CD4-positive, CD25-positive, alpha-beta regulatory T cell (primary cell): Measurements from ENCODE around the gene CSTF1. TPM values are rescaled to one million over a fixed set of nuclear protein-coding genes. Genes with fewer than 3 reads are reported as not detected.

Experiments
- ATAC-seq, 2 donors: fragments of 150-1000 bp; cut with Tn5 transposase; one replicate each; pipeline ENCODE4 v1.10.0; 2021; ENCODE audit warnings: low read depth in 2 of 2, moderate number of reproducible peaks in 2 of 2, moderate library complexity in 1 of 2
- DNase-seq, 3 donors: peaks; one replicate each; pipeline versions ENCODE4 v3.0.0 to v3.0.0-alpha.2; 2012 to 2022; ENCODE audit warnings: mixed read lengths in 1 of 3
- H3K27ac ChIP-seq: one replicate; pipeline ENCODE4 v1.7.0; 2013; ENCODE audit warnings: mild to moderate bottlenecking, low read length; ENCODE audit not compliant: insufficient read depth, poor library complexity, severe bottlenecking
- H3K27me3 ChIP-seq: one replicate; pipeline ENCODE4 v1.7.0; 2013; ENCODE audit warnings: low read length; ENCODE audit not compliant: control insufficient read depth, insufficient read depth
- H3K36me3 ChIP-seq: one replicate; pipeline ENCODE4 v1.7.0; 2013; ENCODE audit warnings: mild to moderate bottlenecking, low read length, moderate library complexity; ENCODE audit not compliant: control insufficient read depth, insufficient read depth
- H3K4me1 ChIP-seq: 2 replicates; pipeline ENCODE4 v1.7.0; 2013; ENCODE audit warnings: mild to moderate bottlenecking, low read length; ENCODE audit not compliant: insufficient read depth, control insufficient read depth, poor library complexity, severe bottlenecking
- H3K4me3 ChIP-seq: one replicate; pipeline ENCODE4 v1.7.0; 2013; ENCODE audit warnings: low read depth, mild to moderate bottlenecking, low read length, moderate library complexity
- H3K9me3 ChIP-seq, 2 experiments: 1 replicate in 1 of 2; 2 replicates in 1 of 2; pipeline ENCODE4 v1.7.0; 2013; ENCODE audit warnings: low read length in 2 of 2, mild to moderate bottlenecking in 1 of 2, moderate library complexity in 1 of 2; ENCODE audit not compliant: control insufficient read depth in 2 of 2
- H3K27ac Mint-ChIP-seq, 3 donors: one replicate each; pipeline ENCODE4 v1.8.0; 2020 to 2022; ENCODE audit warnings: mild to moderate bottlenecking in 3 of 3, mixed read lengths in 3 of 3, moderate library complexity in 2 of 3
- H3K27me3 Mint-ChIP-seq: one replicate; pipeline ENCODE4 v1.8.0; 2022; ENCODE audit warnings: mild to moderate bottlenecking, mixed read lengths
- H3K36me3 Mint-ChIP-seq: one replicate; pipeline ENCODE4 v1.8.0; 2020; ENCODE audit warnings: mixed read lengths
- H3K4me1 Mint-ChIP-seq, 4 donors: one replicate each; pipeline ENCODE4 v1.8.0; 2020 to 2022; ENCODE audit warnings: mixed read lengths in 4 of 4, mild to moderate bottlenecking in 1 of 4
- H3K4me3 Mint-ChIP-seq, 4 donors: one replicate each; pipeline ENCODE4 v1.8.0; 2020 to 2022; ENCODE audit warnings: mild to moderate bottlenecking in 4 of 4, mixed read lengths in 4 of 4, moderate library complexity in 3 of 4
- H3K9me3 Mint-ChIP-seq, 7 donors: one replicate each; pipeline ENCODE4 v1.8.0; 2020 to 2022; ENCODE audit warnings: mixed read lengths in 7 of 7, mild to moderate bottlenecking in 3 of 7, moderate library complexity in 2 of 7
- polyA plus RNA-seq, 4 donors: library from polyadenylated mRNA; unstranded; fragments of 300-500 nt; fragmentation: Illumina TruSeq; gene quantifications; one replicate each; pipeline ENCODE4 v1.2.3, GENCODE V29; 2021
- total RNA-seq: library from RNA; stranded (reverse); gene quantifications from one replicate; pipeline ENCODE4 v1.2.3, GENCODE V29; 2022

Gene CSTF1
- total and polyA plus RNA-seq, 5 donors from 2014 or later, result 24.5 to 61.7 (median 56.3) TPM

DNA sequence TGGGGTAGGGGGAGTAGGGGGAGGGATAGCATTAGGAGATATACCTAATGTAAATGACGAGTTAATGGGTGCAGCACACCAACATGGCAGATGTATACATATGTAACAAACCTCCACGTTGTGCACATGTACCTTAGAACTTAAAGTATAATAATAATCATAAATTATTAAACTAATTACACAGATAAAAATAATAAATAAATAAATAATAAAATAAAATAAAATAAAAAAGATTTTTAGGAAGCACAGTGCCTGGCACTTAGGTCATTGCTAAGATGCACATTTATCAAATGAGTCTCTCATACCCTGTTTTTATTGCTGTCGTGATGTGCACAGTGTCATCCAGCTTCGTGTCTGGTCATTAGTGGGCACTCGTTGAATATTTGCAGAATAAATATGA lies 57.0 kb downstream of the CSTF1 start:
- H3K27me3 Mint-ChIP-seq, result peaks cover 6% of the 10 kb centered on the region
- peaks cover 12% of the 10 kb centered on the region for H3K36me3 Mint-ChIP-seq
- no peak overlapping the region for H3K27ac ChIP-seq
- peaks cover 9% of the 10 kb centered on the region for H3K36me3 ChIP-seq
- no peak overlapping the region for H3K27ac Mint-ChIP-seq
- H3K4me1 Mint-ChIP-seq, result peaks cover 0 to 3% (median 0%) of the 10 kb centered on the region in 4 donors
- H3K9me3 Mint-ChIP-seq, result peaks cover 0 to 2% (median 0%) of the 10 kb centered on the region in 7 donors
- no peaks in the 10 kb centered on the region for H3K9me3 ChIP-seq
- DNase-seq (no peak), ATAC-seq (no peak)
- no peak overlapping the region for H3K4me3 Mint-ChIP-seq
- no peaks in the 10 kb centered on the region for H3K4me1 ChIP-seq
- H3K27me3 ChIP-seq, result no peaks in the 10 kb centered on the region
- H3K4me3 ChIP-seq, result no peak overlapping the region

DNA sequence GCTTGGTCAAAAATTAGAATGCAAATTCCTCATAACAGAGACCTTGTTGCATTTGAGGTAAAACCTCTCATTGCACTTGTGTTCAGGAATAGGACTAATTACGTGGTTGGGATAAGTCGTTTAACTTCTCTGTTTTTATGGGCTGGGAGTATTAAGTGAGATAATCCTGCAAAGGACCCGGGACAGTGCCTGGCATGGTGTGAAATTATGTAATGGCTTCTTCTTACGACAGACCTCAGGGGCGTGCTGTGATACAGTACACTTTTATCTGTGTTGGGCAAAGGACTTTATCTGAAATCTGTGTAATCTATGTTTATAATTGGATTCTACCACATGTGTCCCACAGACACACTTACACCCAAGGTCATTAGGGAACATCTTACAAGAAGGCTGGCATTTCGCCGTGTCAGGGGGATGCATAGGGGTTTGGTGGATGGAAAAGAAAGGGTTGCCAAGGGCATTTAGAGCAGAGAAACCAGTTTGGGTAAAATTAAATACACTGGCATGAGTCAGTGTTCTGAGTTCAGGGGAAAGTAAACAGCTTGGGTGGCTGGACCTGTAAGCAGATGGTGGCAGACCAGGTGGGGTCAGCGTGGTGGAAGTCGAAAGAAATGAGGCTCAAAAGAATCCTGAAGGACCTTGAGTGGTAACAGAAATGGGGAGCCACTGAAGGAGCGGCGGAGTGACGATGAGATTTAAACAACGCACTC lies 58.8 kb downstream of the CSTF1 start:
- Histone ChIP-seq H3K9me3 (no peaks in the 10 kb centered on the region), H3K27ac (no peak overlapping the region), H3K4me3 (no peak overlapping the region), H3K4me1 (peaks cover 4% of the 10 kb centered on the region), H3K27me3 (no peaks in the 10 kb centered on the region), H3K36me3 (peaks cover 9% of the 10 kb centered on the region)
- DNase-seq (no peak), ATAC-seq (no peak)
- Mint-ChIP-seq H3K36me3 (peaks cover 8% of the 10 kb centered on the region), H3K9me3 (no peaks in the 10 kb centered on the region), H3K4me1 (peaks cover 0 to 11% (median 2%) of the 10 kb centered on the region in 4 donors), H3K27me3 (peaks cover 6% of the 10 kb centered on the region), H3K27ac (peak overlapping the region in 1 of 3 donors; percentile 6), H3K4me3 (no peak overlapping the region)

DNA sequence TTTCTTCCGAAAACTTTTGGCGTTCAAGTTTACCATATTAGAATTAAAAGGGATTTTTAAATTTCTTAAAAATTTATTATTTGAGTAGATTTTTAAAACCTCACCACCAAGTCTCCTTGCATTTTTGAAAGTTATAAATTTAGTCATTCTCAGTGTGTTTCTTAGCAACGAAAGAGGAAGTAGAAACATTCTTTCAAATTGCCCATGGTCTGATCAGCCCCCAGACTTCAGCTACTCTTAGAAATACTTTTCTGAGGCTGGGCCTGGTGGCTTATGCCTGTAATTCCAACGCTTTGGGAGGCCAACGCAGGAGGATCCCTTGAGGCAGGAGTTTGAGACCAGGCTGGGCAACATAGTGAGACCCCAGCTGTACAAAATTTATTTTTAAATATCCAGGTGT lies 60.9 kb downstream of the CSTF1 start:
- H3K9me3 Mint-ChIP-seq, result no peaks in the 10 kb centered on the region
- Histone ChIP-seq H3K36me3 (peaks cover 9% of the 10 kb centered on the region), H3K27ac (no peak overlapping the region), H3K9me3 (no peaks in the 10 kb centered on the region), H3K27me3 (no peaks in the 10 kb centered on the region), H3K4me3 (no peak overlapping the region), H3K4me1 (peaks cover 4% of the 10 kb centered on the region)
- H3K27me3 Mint-ChIP-seq, result peaks cover 6% of the 10 kb centered on the region
- peak overlapping the region in 1 of 4 donors; percentile 27 for H3K4me3 Mint-ChIP-seq
- ATAC-seq (no peak), DNase-seq (no peak)
- peaks cover 8% of the 10 kb centered on the region for H3K36me3 Mint-ChIP-seq
- H3K27ac Mint-ChIP-seq, result peak overlapping the region in 1 of 3 donors; percentile 5
- peaks cover 0 to 15% (median 4%) of the 10 kb centered on the region in 4 donors for H3K4me1 Mint-ChIP-seq

DNA sequence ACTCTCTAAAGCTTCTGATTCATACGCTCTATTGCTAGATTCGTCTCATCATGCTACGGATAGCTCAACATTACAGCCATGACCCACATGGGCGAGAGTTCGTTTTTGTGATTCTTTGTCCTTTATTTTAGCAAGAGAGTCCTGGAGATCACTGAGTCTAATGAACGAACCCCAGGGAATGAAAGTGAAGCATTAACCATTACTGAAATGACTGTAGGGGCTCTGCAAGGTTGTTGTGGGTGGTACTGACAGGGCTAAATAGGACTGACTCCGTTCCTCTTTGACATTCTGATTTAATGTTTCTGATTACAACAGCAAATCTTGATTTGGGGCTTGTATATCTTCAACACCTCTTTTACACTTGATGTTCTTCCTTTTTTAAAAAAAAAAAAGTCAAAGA lies 62.3 kb downstream of the CSTF1 start:
- H3K4me3 Mint-ChIP-seq, result no peak overlapping the region
- H3K27ac Mint-ChIP-seq, result peak overlapping the region in 2 of 3 donors; percentile 69 to 81
- H3K4me1 ChIP-seq, result peaks cover 4% of the 10 kb centered on the region
- H3K9me3 ChIP-seq, result no peaks in the 10 kb centered on the region
- H3K27me3 Mint-ChIP-seq, result peaks cover 6% of the 10 kb centered on the region
- DNase-seq (no peak), ATAC-seq (peak in 1 of 2 donors; percentile 28)
- H3K9me3 Mint-ChIP-seq, result no peaks in the 10 kb centered on the region
- no peak overlapping the region for H3K27ac ChIP-seq
- H3K4me3 ChIP-seq, result no peak overlapping the region
- H3K27me3 ChIP-seq, result no peaks in the 10 kb centered on the region
- peaks cover 15% of the 10 kb centered on the region for H3K36me3 ChIP-seq
- H3K36me3 Mint-ChIP-seq, result peaks cover 8% of the 10 kb centered on the region
- peaks cover 0 to 21% (median 6%) of the 10 kb centered on the region in 4 donors for H3K4me1 Mint-ChIP-seq

Other genes with a start within 250 kb of the CSTF1 start
- gene MC3R, start 143.9 kb upstream of the CSTF1 start, total RNA-seq, result not detected
- not detected for gene MC3R, start 143.9 kb upstream of the CSTF1 start, polyA plus RNA-seq
- gene FAM210B, start 33.7 kb upstream of the CSTF1 start, total RNA-seq, result 14.8 TPM
- 10 to 100 TPM; 33.0 to 40.3 (median 35.6) TPM for gene FAM210B, start 33.7 kb upstream of the CSTF1 start, polyA plus RNA-seq
- 3.6 TPM for gene AURKA, start 430 bp upstream of the CSTF1 start, total RNA-seq
- 1 to 10 TPM; 2.1 to 4.2 (median 3.5) TPM for gene AURKA, start 430 bp upstream of the CSTF1 start, polyA plus RNA-seq
- gene CASS4, start 19.6 kb downstream of the CSTF1 start, total RNA-seq, result 9.8 TPM
- gene CASS4, start 19.6 kb downstream of the CSTF1 start, polyA plus RNA-seq, result 1 to 10 TPM in 3 of 4 donors, under 1 TPM in 1; 0.96 to 4.0 (median 2.9) TPM
- gene RTF2, start 76.0 kb downstream of the CSTF1 start, total RNA-seq, result 74.3 TPM
- 100 to 1,000 TPM; 110 to 133 (median 123) TPM for gene RTF2, start 76.0 kb downstream of the CSTF1 start, polyA plus RNA-seq
- gene FAM209A, start 132.1 kb downstream of the CSTF1 start, total RNA-seq, result 6.1 TPM
- 1 to 10 TPM in 1 of 4 donors, under 1 TPM in 3; 0.43 to 1.1 (median 0.58) TPM for gene FAM209A, start 132.1 kb downstream of the CSTF1 start, polyA plus RNA-seq
- 1.3 TPM for gene FAM209B, start 140.6 kb downstream of the CSTF1 start, total RNA-seq
- under 1 TPM in 1 of 4 donors, not detected in 3; 0.96 TPM for gene FAM209B, start 140.6 kb downstream of the CSTF1 start, polyA plus RNA-seq
- gene TFAP2C, start 236.7 kb downstream of the CSTF1 start, total RNA-seq, result not detected
- not detected for gene TFAP2C, start 236.7 kb downstream of the CSTF1 start, polyA plus RNA-seq